ENCODE data around the gene FDX2. TPM values are rescaled to one million over a fixed set of nuclear protein-coding genes. Genes with fewer than 3 reads are reported as not detected.
"Not testable (repeated sequence)": the region's sequence is repeated elsewhere in the genome, so short reads cannot be mapped to it uniquely, and the experiment has no call there.

Gene FDX2
- total RNA-seq, 3 donors from 2014 or later: 7.9 to 15.1 (median 9.7) TPM

DNA sequence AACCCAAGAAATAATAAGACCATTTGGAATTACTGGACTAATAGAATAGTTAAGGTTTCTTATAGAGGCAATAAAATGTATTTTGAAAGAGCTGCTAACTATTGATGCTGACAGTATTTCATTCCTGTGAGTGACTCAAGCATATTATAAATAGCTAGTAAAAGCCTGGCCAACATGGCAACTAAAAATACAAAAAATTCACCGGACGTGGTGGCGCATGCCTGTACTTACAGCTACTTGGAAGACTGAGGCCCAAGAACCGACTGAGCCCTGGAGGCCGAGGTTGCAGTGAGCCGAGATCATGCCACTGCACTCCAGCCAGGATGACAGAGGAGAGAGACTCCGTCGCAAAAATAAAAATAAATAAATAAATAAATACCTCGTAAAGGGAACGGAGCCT is 29.0 kb upstream of the FDX2 start:
- no peaks in the 10 kb centered on the region for H3K9me3 ChIP-seq
- TF ChIP-seq, protein P1, sequence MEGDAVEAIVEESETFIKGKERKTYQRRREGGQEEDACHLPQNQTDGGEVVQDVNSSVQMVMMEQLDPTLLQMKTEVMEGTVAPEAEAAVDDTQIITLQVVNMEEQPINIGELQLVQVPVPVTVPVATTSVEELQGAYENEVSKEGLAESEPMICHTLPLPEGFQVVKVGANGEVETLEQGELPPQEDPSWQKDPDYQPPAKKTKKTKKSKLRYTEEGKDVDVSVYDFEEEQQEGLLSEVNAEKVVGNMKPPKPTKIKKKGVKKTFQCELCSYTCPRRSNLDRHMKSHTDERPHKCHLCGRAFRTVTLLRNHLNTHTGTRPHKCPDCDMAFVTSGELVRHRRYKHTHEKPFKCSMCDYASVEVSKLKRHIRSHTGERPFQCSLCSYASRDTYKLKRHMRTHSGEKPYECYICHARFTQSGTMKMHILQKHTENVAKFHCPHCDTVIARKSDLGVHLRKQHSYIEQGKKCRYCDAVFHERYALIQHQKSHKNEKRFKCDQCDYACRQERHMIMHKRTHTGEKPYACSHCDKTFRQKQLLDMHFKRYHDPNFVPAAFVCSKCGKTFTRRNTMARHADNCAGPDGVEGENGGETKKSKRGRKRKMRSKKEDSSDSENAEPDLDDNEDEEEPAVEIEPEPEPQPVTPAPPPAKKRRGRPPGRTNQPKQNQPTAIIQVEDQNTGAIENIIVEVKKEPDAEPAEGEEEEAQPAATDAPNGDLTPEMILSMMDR (IDR thresholded peaks at IDR 0.05): no peak
- ATAC-seq (no peak), DNase-seq (no peak)
- intact Hi-C loops (cut with DNase I, micrococcal nuclease): no loop called here
- no peaks in the 10 kb centered on the region for H3K4me1 ChIP-seq (ENCODE audit: low read depth)
- no peak overlapping the region for H3K4me3 ChIP-seq
- H3K36me3 ChIP-seq (ENCODE audit: low read depth): no peaks in the 10 kb centered on the region

DNA sequence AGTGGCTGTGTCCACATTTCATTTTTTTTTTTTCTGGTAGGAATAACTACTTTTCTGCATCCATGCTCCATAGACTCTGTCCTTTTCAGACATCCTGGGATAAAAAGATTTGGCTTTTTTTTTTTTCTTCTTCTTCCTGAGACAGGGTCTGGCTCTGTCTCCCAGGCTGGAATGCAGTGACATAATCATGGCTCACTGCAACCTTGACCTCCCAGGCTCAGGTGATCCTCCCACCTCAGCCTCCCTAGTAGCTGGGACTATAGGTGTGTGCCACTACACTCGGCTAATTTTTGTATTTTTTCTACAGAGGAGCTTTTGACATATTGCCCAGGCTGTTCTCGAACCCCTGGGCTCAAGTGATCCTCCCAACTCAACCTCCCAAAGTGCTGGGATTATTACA is 27.7 kb upstream of the FDX2 start:
- ATAC-seq: no peak
- intact Hi-C loops (cut with DNase I, micrococcal nuclease): no loop called here
- Histone ChIP-seq H3K4me3 (no peak overlapping the region), H3K4me1 (ENCODE audit: low read depth) (no peaks in the 10 kb centered on the region), H3K9me3 (no peaks in the 10 kb centered on the region), H3K36me3 (ENCODE audit: low read depth) (no peaks in the 10 kb centered on the region)
- TF ChIP-seq, protein P1 (IDR thresholded peaks at IDR 0.05): no peak
- DNase-seq: no peak

DNA sequence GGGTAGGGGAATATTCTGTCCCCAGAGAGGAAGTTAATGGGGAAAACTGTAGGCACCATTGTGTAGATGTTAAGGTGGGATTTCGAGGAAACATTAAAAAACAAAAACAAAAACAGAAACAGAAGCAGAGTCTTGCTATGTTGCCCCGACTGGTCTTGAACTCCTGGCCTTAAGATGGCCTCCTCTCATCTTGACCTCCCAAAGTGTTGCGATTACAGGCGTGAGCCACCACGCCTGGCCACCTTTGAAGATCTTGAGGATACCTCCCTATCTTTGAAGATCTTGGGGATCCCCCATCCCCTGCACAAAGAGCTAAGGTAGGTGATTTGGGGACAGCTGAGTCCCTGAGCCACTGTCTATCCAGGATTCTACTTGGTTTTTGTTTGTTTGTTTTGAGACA is 24.2 kb upstream of the FDX2 start:
- ATAC-seq (no peak), DNase-seq (no peak)
- no peaks in the 10 kb centered on the region for H3K9me3 ChIP-seq
- no peak overlapping the region for H3K4me3 ChIP-seq
- peaks cover under 1% of the 10 kb centered on the region for H3K4me1 ChIP-seq (ENCODE audit: low read depth)
- TF ChIP-seq, protein P1 (IDR thresholded peaks at IDR 0.05): no peak
- no peaks in the 10 kb centered on the region for H3K36me3 ChIP-seq (ENCODE audit: low read depth)
- intact Hi-C loops (cut with DNase I, micrococcal nuclease): no loop called here

DNA sequence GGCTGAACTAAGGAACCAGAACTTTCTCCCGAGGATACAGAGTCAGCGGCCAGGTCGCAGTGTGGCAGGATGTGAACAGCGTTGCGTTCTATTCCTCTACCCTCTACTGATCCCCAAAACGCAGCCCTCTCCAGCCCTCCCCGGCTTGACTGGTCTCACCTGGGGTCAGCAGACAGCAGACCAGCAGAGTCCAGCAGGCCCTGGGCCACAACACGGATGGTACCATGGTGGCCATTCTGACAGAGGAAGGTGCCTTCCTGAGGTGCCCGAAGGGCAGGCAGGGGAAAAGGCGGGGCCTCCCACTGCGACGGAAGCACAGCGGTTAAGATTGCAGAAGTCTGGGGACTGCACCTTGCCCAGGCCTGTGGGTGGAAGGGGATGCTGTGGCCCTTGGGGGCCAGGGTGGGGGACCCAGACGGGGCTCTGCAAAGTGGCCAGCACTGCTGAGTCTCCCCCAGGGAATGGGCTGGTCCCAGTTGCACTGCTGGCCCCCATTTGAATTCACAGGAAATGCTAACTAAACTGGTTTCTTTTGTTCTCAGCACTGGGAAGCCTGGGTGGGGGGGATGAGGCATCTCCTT is 23.7 kb upstream of the FDX2 start, which contains the start of gene ICAM3:
TSS of gene ICAM3 (minus strand) at position 245 of the 581 bp plus-strand sequence. CDS start at position 235, 10 bp downstream.
- Histone ChIP-seq H3K4me3 (no peak within 1 kb of the TSS), H3K36me3 (ENCODE audit: low read depth) (no peaks in the 10 kb centered on the region), H3K9me3 (no peaks in the 10 kb centered on the region), H3K4me1 (ENCODE audit: low read depth) (peaks cover 4% of the 10 kb centered on the region)
- intact Hi-C loops (cut with DNase I, micrococcal nuclease): no loop called here
- peak; percentile 36 to 83 (median 56) for DNase-seq
- TF ChIP-seq, protein P1 (IDR thresholded peaks at IDR 0.05): no peak
- peak; percentile 43 for ATAC-seq

DNA sequence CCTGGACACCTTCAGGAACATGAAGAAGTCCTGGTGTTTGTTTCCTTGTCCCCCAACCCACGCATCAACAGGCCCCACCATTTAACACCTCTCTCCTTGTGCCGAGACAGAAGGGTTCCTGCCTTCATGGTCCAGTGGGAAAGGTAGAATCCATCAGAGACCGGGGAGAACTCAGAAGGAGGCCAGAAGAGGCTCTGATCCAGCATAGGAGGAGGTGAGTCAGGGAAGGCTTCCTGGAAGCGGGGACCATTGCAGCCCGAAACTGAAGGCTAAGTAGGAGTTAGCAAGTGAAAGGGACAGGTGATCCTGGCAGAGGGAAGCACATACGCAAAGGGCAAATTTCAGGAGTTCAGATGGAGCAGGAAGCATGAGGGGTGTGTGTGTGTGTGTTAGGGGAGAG is 23.1 kb upstream of the FDX2 start:
- Histone ChIP-seq H3K4me1 (ENCODE audit: low read depth) (peaks cover 4% of the 10 kb centered on the region), H3K4me3 (no peak overlapping the region), H3K36me3 (ENCODE audit: low read depth) (no peaks in the 10 kb centered on the region), H3K9me3 (no peaks in the 10 kb centered on the region)
- TF ChIP-seq, protein P1 (IDR thresholded peaks at IDR 0.05): no peak
- ATAC-seq (no peak), DNase-seq (no peak)
- intact Hi-C loops (cut with DNase I, micrococcal nuclease): no loop called here

DNA sequence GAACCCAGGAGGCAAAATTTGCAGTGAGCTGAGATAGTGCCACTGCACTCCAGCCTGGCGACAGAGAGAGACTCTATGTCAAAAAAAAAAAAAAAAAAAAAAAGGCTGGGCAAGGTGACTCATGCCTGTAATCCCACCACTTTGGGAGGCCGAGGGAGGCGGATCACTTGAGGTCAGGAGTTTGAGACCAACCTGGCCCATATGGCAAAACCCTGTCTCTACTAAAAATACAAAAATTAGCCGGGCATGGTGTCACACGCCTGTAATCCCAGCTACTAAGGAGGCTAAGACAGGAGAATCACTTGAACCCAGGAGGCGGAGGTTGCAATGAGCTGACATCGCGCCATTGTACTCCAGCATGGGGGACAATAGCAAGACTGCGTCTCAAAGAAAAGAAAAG is 20.9 kb upstream of the FDX2 start:
- intact Hi-C loops (cut with DNase I, micrococcal nuclease): not testable (repeated sequence)

More for the DNA sequence above, 20.9 kb upstream of the FDX2 start:
- ATAC-seq; H3K9me3 ChIP-seq; H3K36me3 ChIP-seq (ENCODE audit: low read depth); H3K4me3 ChIP-seq; DNase-seq: not testable (repeated sequence)
- peaks cover 15% of the 10 kb centered on the region for H3K4me1 ChIP-seq (ENCODE audit: low read depth)

Data from mucosa of descending colon (tissue), 3 donors.